ENCODE measurements around the gene DNPEP.

GRCh38 chr2:219436491-219436890 lies 48.8 kb upstream of the DNPEP start:
- TF ChIP-seq POLR2A (IDR thresholded peaks at IDR 0.05) (no peak), CTCF (IDR thresholded peaks at IDR 0.05) (no peak), EP300 (IDR thresholded peaks at IDR 0.05) (no peak)
